Common myeloid progenitor, CD34-positive (primary cell): ENCODE data around the gene HPGDS.
"Not testable (repeated sequence)": the region's sequence is repeated elsewhere in the genome, so short reads cannot be mapped to it uniquely, and the experiment has no call there.

Experiments
- CTCF ChIA-PET: fragments of 350-600 bp; sonication (Branson Sonifier 250); formaldehyde crosslinking; loops from one replicate; lab custom pipeline; 2021; ENCODE audit warnings: antibody characterized with exemption; lab: Charles Lee
- POLR2A ChIA-PET: fragments of 350-600 bp; sonication (Branson Sonifier 250); formaldehyde crosslinking; loops from one replicate; lab custom pipeline; 2021; ENCODE audit warnings: antibody characterized with exemption; lab: Charles Lee
- DNase-seq, 3 donors: peaks; one replicate each; pipeline versions ENCODE4 v3.0.0 to v3.0.0-alpha.2; 2013
- H3K27ac ChIP-seq, 2 experiments: 1 replicate in 1 of 2; 2 replicates in 1 of 2; pipeline ENCODE4 v1.7.0; 2013; ENCODE audit warnings: inconsistent platforms in 2 of 2, low read length in 2 of 2, mild to moderate bottlenecking in 2 of 2, low read depth in 1 of 2, moderate library complexity in 1 of 2; ENCODE audit not compliant: severe bottlenecking in 2 of 2, insufficient read depth in 1 of 2, poor library complexity in 1 of 2
- H3K27me3 ChIP-seq, 5 experiments: replicated peaks in 2 of 5; 1 replicate in 3 of 5; 2 replicates in 2 of 5; pipeline versions ENCODE4 v1.6.1 to v1.7.0; 2013; ENCODE audit warnings: low read length in 4 of 5, mild to moderate bottlenecking in 2 of 5, moderate library complexity in 2 of 5, inconsistent platforms in 1 of 5; ENCODE audit not compliant: insufficient read depth in 5 of 5, control insufficient read depth in 4 of 5
- H3K36me3 ChIP-seq, 4 experiments: 1 replicate in 2 of 4; 2 replicates in 2 of 4; pipeline versions ENCODE4 v1.6.1 to v1.7.0; 2013; ENCODE audit warnings: low read length in 3 of 4, control low read depth in 1 of 4, mild to moderate bottlenecking in 1 of 4; ENCODE audit not compliant: control insufficient read depth in 4 of 4, insufficient read depth in 4 of 4
- H3K4me1 ChIP-seq, 4 experiments: 1 replicate in 3 of 4; 2 replicates in 1 of 4; pipeline versions ENCODE4 v1.6.1 to v1.7.1; 2013; ENCODE audit warnings: low read length in 3 of 4, mild to moderate bottlenecking in 3 of 4, control low read depth in 1 of 4, inconsistent platforms in 1 of 4, moderate library complexity in 1 of 4; ENCODE audit not compliant: control insufficient read depth in 4 of 4, insufficient read depth in 4 of 4; ENCODE audit errors: control extremely low read depth in 1 of 4
- H3K4me3 ChIP-seq, 7 experiments: 1 replicate in 4 of 7; 2 replicates in 3 of 7; pipeline versions ENCODE4 v1.5.1 to v1.7.0; 2013; ENCODE audit warnings: mild to moderate bottlenecking in 7 of 7, low read length in 6 of 7, moderate library complexity in 6 of 7, inconsistent platforms in 2 of 7, low read depth in 2 of 7, control low read depth in 1 of 7; ENCODE audit not compliant: insufficient read depth in 4 of 7, control insufficient read depth in 1 of 7; ENCODE audit errors: extremely low read depth in 1 of 7
- H3K9me3 ChIP-seq, 5 experiments: 1 replicate in 4 of 5; 2 replicates in 1 of 5; pipeline versions ENCODE4 v1.6.1 to v1.7.1; 2013; ENCODE audit warnings: low read length in 4 of 5, mild to moderate bottlenecking in 2 of 5, inconsistent platforms in 1 of 5, low read depth in 1 of 5, moderate library complexity in 1 of 5; ENCODE audit not compliant: control insufficient read depth in 4 of 5, insufficient read depth in 2 of 5; ENCODE audit errors: control extremely low read depth in 1 of 5
- WGBS: methylation state at CpG from one replicate; pipeline ENCODE4 v1.1.5; 2013; ENCODE audit not compliant: insufficient coverage; 5-methylcytosine and 5-hydroxymethylcytosine counted together

The HPGDS gene

DNA sequence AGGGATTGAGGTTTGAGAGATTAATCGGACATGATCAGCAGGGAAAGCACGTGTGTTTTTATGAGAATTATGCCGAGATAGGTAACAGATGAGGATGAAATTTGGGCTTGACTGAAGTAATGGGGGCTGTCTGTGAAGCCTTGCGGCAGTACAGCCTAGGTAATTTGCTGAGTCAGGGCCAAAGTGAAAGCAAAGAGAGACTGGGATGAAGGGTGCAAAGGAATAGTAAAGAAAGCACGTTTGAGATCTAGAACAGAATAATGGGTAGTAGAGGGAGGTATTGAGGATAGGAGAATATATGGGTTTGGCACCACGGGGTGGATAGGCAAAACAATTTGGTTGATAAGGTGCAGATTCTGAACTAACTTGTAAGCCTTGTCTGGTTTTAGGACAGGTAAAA is 47.2 kb downstream of the HPGDS start:
- H3K4me1 ChIP-seq, POLR2A ChIA-PET, H3K27ac ChIP-seq, CTCF ChIA-PET, H3K27me3 ChIP-seq, H3K9me3 ChIP-seq: not testable (repeated sequence)
- H3K36me3 ChIP-seq: peaks cover 4 to 15% (median 9%) of the 10 kb centered on the region in 4 experiments
- H3K4me3 ChIP-seq: peak overlapping the region in 1 of 7 experiments; percentile 4
- DNase-seq: peak in 2 of 3 donors; percentile 55 to 61
- WGBS: 17% methylated on average over 2 of the region's 6 CpGs

DNA sequence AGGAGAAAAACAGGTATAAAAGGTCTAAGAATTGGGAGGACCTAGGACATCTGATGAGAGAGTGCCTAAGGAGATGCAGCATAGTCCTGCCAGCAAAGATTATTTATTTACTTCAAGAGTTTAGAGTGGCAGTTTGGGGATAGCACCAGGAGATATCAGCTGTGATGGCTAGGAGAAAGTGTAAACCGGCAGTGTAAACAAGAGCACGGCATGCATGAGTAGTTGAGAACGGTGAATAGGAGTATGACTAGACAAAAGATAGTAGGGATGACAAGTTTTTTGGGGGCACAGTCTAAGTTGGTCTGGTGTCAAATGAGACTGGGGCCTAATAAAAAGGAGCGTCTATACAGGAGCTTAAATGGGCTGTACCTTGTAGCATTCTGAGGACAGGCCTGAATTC is 48.7 kb downstream of the HPGDS start:
- H3K27ac ChIP-seq, H3K4me1 ChIP-seq, H3K9me3 ChIP-seq, H3K4me3 ChIP-seq, DNase-seq, POLR2A ChIA-PET, H3K27me3 ChIP-seq, CTCF ChIA-PET: not testable (repeated sequence)
- peaks cover 6 to 24% (median 15%) of the 10 kb centered on the region in 4 experiments for H3K36me3 ChIP-seq
- WGBS: 100% methylated on average over 3 of the region's 4 CpGs

DNA sequence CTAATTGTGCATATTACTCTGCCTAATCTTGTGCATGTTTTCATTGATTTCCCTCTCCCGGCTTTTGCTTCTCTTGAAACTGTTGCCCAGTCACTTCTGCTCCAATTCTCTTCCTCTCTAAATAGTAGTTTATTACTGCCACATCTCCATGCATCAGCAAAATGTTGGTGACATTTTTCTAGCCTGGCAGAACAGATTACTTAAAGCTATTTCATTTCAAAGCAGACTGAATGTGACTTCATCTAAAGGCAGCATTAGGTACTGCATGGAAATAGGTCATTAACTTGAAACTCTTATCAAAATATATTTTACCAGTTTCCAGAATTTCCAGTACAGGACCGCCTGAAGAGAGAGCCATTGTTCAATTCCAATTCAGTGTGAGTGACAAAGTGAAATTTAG is 52.4 kb downstream of the HPGDS start:
- WGBS: 89% methylated on average over 1 of the region's 2 CpGs
- POLR2A ChIA-PET: no interaction called here
- peak in 2 of 3 donors; percentile 28 to 31 for DNase-seq
- H3K4me1 ChIP-seq: no peaks in the 10 kb centered on the region
- no peaks in the 10 kb centered on the region for H3K27me3 ChIP-seq
- peaks cover 16 to 42% (median 27%) of the 10 kb centered on the region in 4 experiments for H3K36me3 ChIP-seq
- no peak overlapping the region for H3K4me3 ChIP-seq
- no peaks in the 10 kb centered on the region for H3K9me3 ChIP-seq
- no peak overlapping the region for H3K27ac ChIP-seq
- CTCF ChIA-PET: interaction anchor here (0.9 kb wide), 1 partner anchor 15 kb away, joined by 4 read pairs; no protein-coding TSS in a partner anchor

DNA sequence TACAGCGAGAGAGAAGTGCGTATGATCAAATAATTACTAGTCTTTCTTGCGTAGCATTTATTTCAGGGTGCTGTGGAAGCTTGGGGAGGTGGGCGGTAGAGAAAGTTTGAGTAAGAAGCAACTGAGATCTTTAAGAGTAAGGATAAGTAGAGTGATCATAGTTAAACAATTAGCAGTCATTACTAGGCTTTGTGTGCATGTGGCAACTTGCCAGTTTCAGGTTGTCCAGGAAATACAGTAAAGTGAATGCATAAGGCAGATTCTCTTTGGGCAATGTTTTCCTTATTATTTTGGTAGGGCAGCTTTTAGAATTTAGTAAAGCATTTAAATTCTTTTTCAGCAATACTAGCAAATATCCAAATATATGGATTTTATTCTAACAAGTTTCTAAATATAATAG is 57.0 kb downstream of the HPGDS start:
- Histone ChIP-seq H3K27me3 (no peaks in the 10 kb centered on the region), H3K4me3 (no peak overlapping the region), H3K36me3 (peaks cover 26 to 66% (median 40%) of the 10 kb centered on the region in 4 experiments), H3K27ac (no peak overlapping the region), H3K9me3 (no peaks in the 10 kb centered on the region), H3K4me1 (no peaks in the 10 kb centered on the region)
- ChIA-PET CTCF (interaction anchor here (1.3 kb wide), 1 partner anchor 14 kb away, joined by 3 read pairs; no protein-coding TSS in a partner anchor), POLR2A (no interaction called here)
- DNase-seq: no peak
- WGBS: no CpG with 5 or more reads among the region's 4 CpGs

DNA sequence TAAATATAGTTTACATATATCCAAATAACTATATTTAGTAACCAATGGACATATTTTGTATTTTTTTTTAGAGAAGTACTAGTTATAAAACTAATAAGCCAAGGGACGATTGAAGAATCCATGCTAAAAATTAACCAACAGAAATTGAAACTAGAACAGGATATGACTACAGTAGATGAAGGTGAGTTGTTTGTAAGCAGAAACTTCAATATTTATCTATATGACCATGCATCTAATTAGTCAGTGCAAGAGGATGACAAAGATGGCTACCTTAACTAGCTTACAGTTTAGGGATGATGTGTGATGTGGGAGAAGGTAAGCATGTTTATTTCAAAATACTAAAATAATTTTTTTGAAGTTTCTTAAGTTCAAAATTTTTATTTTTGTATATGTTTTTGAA is 57.7 kb downstream of the HPGDS start:
- H3K27ac ChIP-seq: no peak overlapping the region
- no peaks in the 10 kb centered on the region for H3K27me3 ChIP-seq
- peaks cover 27 to 66% (median 43%) of the 10 kb centered on the region in 4 experiments for H3K36me3 ChIP-seq
- no CpG with 5 or more reads among the region's 1 CpG for WGBS
- POLR2A ChIA-PET: no interaction called here
- no peaks in the 10 kb centered on the region for H3K9me3 ChIP-seq
- no peak for DNase-seq
- H3K4me3 ChIP-seq: no peak overlapping the region
- CTCF ChIA-PET: no interaction called here
- H3K4me1 ChIP-seq: no peaks in the 10 kb centered on the region

DNA sequence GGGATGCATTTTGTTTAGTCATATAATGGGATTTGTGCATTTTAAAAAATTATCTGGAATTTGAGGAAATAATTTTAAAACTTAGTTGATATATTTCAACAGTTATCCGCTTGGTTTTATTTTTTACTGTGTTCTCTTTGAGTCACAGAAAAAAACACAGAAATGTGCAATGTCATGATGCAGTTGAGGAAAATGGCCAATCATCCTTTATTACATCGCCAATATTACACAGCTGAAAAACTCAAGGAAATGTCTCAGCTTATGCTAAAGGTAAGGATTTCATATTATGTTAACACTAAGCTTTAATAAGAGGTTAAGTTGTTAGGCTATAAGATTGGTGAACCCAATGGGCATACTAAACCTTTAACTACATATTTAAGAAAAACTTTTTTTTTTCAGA is 63.9 kb downstream of the HPGDS start:
- H3K27me3 ChIP-seq: no peaks in the 10 kb centered on the region
- ChIA-PET CTCF (interaction anchor here (1.3 kb wide), 1 partner anchor 9 kb away, joined by 3 read pairs; no protein-coding TSS in a partner anchor), POLR2A (no interaction called here)
- H3K4me1 ChIP-seq: no peaks in the 10 kb centered on the region
- peaks cover 26 to 78% (median 55%) of the 10 kb centered on the region in 4 experiments for H3K36me3 ChIP-seq
- H3K4me3 ChIP-seq: no peak overlapping the region
- WGBS: no CpG with 5 or more reads among the region's 2 CpGs
- peak in 2 of 3 donors; percentile 23 to 25 for DNase-seq
- no peaks in the 10 kb centered on the region for H3K9me3 ChIP-seq
- H3K27ac ChIP-seq: no peak overlapping the region

DNA sequence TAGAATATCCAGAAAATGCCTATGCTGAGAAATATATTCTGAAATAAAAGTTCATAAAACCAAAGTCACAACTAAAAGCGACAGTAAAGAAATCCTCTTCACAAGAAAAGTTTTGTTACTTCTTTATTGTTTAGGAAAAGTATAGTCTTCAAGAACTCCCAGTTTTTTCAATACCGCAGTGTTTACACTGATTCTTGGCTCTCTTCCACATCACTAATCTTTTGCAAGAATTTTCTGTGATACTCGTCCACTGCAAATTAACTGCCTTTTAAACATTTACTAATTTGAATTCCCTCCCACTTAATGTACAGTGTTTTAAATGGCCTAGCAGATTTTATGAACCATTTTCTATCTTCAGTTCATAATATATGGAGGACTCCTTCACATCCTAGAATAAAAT is 65.1 kb downstream of the HPGDS start:
- CTCF ChIA-PET: no interaction called here
- H3K27ac ChIP-seq: no peak overlapping the region
- 94% methylated on average over 2 of the region's 3 CpGs for WGBS

More for the DNA sequence above, 65.1 kb downstream of the HPGDS start:
- Histone ChIP-seq H3K27me3 (no peaks in the 10 kb centered on the region), H3K4me3 (no peak overlapping the region), H3K36me3 (peaks cover 20 to 79% (median 57%) of the 10 kb centered on the region in 4 experiments), H3K9me3 (no peaks in the 10 kb centered on the region), H3K4me1 (no peaks in the 10 kb centered on the region)
- DNase-seq: no peak
- POLR2A ChIA-PET: no interaction called here
